IMR-90 (cell line): ENCODE results near the gene FLT3. TPM values are rescaled to one million over a fixed set of nuclear protein-coding genes. Genes with fewer than 3 reads are reported as not detected.

ENCODE experiments used
- ATAC-seq: fragments of 200-7000 bp; cut with Tn5 transposase; 2 replicates; pipeline ENCODE4 v1.9.1; 2020; ENCODE audit warnings: low read depth, mild to moderate bottlenecking, moderate library complexity
- BruUV-seq: library from RNA; stranded (reverse); fragments of 400-500 nt; replicated peaks from 2 replicates; lab custom pipeline; 2021; lab: Mats Ljungman, UMichigan
- CTCF ChIA-PET: fragments of 300-600 bp; formaldehyde crosslinking; extraction: SDS; loops from one replicate; lab custom pipeline; 2021; ENCODE audit warnings: antibody characterized with exemption; lab: Yijun Ruan, JAX
- POLR2A ChIA-PET: fragments of 300-600 bp; sonication (Branson Sonifier 250); formaldehyde crosslinking; loops from one replicate; lab custom pipeline; 2022; ENCODE audit warnings: antibody characterized with exemption; ENCODE audit not compliant: unreplicated experiment; lab: Charles Lee
- DNase-seq: peaks from one replicate; pipeline ENCODE4 v3.0.0; 2013
- H2AFZ ChIP-seq: replicated peaks from 2 replicates; pipeline ENCODE3; 2013; ENCODE audit warnings: low read length, mild to moderate bottlenecking; ENCODE audit not compliant: poor library complexity
- H2AK5ac ChIP-seq: 2 replicates; pipeline ENCODE4 v1.6.1; 2013; ENCODE audit warnings: low read depth, low read length, inconsistent platforms
- H2AK9ac ChIP-seq: replicated peaks from 2 replicates; pipeline ENCODE3; 2013; ENCODE audit warnings: mild to moderate bottlenecking, low read depth, low read length, moderate library complexity; ENCODE audit not compliant: poor library complexity
- H2BK120ac ChIP-seq: 2 replicates; pipeline ENCODE4 v1.6.1; 2013; ENCODE audit warnings: low read depth, low read length, inconsistent platforms
- H2BK15ac ChIP-seq: 3 replicates; pipeline ENCODE4 v1.6.1; 2013; ENCODE audit warnings: low read depth, low read length, inconsistent platforms
- H2BK20ac ChIP-seq: 2 replicates; pipeline ENCODE4 v1.6.1; 2013; ENCODE audit warnings: low read depth, mild to moderate bottlenecking, inconsistent platforms, low read length, moderate library complexity
- H2BK5ac ChIP-seq: 2 replicates; pipeline ENCODE4 v1.6.1; 2013; ENCODE audit warnings: mild to moderate bottlenecking, low read depth, low read length, inconsistent platforms; ENCODE audit not compliant: poor library complexity, severe bottlenecking
- H3K14ac ChIP-seq: replicated peaks from 2 replicates; pipeline ENCODE4 v1.6.1; 2013; ENCODE audit warnings: low read depth, low read length, inconsistent platforms
- H3K18ac ChIP-seq: 2 replicates; pipeline ENCODE4 v1.6.1; 2013; ENCODE audit warnings: low read depth, low read length, control low read depth
- H3K23ac ChIP-seq: 2 replicates; pipeline ENCODE4 v1.6.1; 2013; ENCODE audit warnings: low read depth, low read length, inconsistent platforms
- H3K27ac ChIP-seq: 2 replicates; pipeline ENCODE4 v1.5.1; 2013; ENCODE audit warnings: mild to moderate bottlenecking, control low read depth, low read length; ENCODE audit not compliant: insufficient read depth
- H3K27me3 ChIP-seq: 2 replicates; pipeline ENCODE4 v1.6.1; 2013; ENCODE audit warnings: low read length; ENCODE audit not compliant: control insufficient read depth, insufficient read depth
- H3K36me3 ChIP-seq: 2 replicates; pipeline ENCODE4 v1.6.1; 2013; ENCODE audit warnings: low read length, mixed read lengths; ENCODE audit not compliant: control insufficient read depth, insufficient read depth
- H3K4ac ChIP-seq: 2 replicates; pipeline ENCODE4 v1.6.1; 2013; ENCODE audit warnings: low read depth, low read length, inconsistent platforms
- H3K4me1 ChIP-seq: 2 replicates; pipeline ENCODE4 v1.6.1; 2013; ENCODE audit warnings: low read length, mixed read lengths; ENCODE audit not compliant: control insufficient read depth, insufficient read depth
- H3K4me2 ChIP-seq: 2 replicates; pipeline ENCODE4 v1.6.1; 2013; ENCODE audit warnings: low read depth, mild to moderate bottlenecking, control low read depth, low read length, moderate library complexity
- H3K4me3 ChIP-seq: 2 replicates; pipeline ENCODE4 v1.5.1; 2013; ENCODE audit warnings: low read depth, mild to moderate bottlenecking, control low read depth, low read length, moderate library complexity; ENCODE audit not compliant: insufficient read depth
- H3K56ac ChIP-seq: 2 replicates; pipeline ENCODE4 v1.6.1; 2013; ENCODE audit warnings: low read length, inconsistent platforms; ENCODE audit not compliant: insufficient read depth; ENCODE audit errors: extremely low read depth
- H3K79me1 ChIP-seq, 2 experiments: 2 replicates each; pipeline ENCODE4 v1.6.1; 2013; ENCODE audit warnings: low read length in 2 of 2, inconsistent platforms in 1 of 2, low read depth in 1 of 2
- H3K9ac ChIP-seq: 2 replicates; pipeline ENCODE4 v1.6.1; 2013; ENCODE audit warnings: low read depth, low read length, control low read depth
- H3K9me1 ChIP-seq: 2 replicates; pipeline ENCODE4 v1.6.1; 2013; ENCODE audit warnings: low read length, inconsistent platforms; ENCODE audit not compliant: insufficient read depth
- H3K9me3 ChIP-seq: 2 replicates; pipeline ENCODE4 v1.6.1; 2013; ENCODE audit warnings: low read length; ENCODE audit not compliant: control insufficient read depth, insufficient read depth
- H4K20me1 ChIP-seq: 2 replicates; pipeline ENCODE4 v1.6.1; 2013; ENCODE audit warnings: low read length, inconsistent platforms; ENCODE audit not compliant: insufficient read depth
- H4K5ac ChIP-seq: 2 replicates; pipeline ENCODE4 v1.6.1; 2013; ENCODE audit warnings: mild to moderate bottlenecking, low read depth, low read length, control low read depth
- H4K8ac ChIP-seq, 2 experiments: 2 replicates each; pipeline ENCODE4 v1.6.1; 2013; ENCODE audit warnings: low read depth in 2 of 2, low read length in 2 of 2, control low read depth in 1 of 2, inconsistent platforms in 1 of 2
- H4K91ac ChIP-seq: 2 replicates; pipeline ENCODE4 v1.6.1; 2013; ENCODE audit warnings: low read depth, low read length, inconsistent platforms; ENCODE audit not compliant: insufficient read depth
- BHLHE40 ChIP-seq: fragments of 150-350 bp; IDR thresholded peaks from 2 replicates; pipeline ENCODE4 v1.6.1; 2016; ENCODE audit warnings: mild to moderate bottlenecking, low read depth, low read length
- FOS ChIP-seq: fragments of 150-350 bp; IDR thresholded peaks from 2 replicates; pipeline ENCODE4 v1.6.1; 2016; ENCODE audit warnings: low read depth, low read length
- MAFK ChIP-seq: IDR thresholded peaks from 2 replicates; pipeline ENCODE4 v1.6.1; 2012; ENCODE audit warnings: low read depth, low read length, improper control_type of control experiment
- NFE2L2 ChIP-seq: fragments of 150-350 bp; IDR thresholded peaks from 2 replicates; pipeline ENCODE4 v1.6.1; 2016; ENCODE audit warnings: low read depth, mild to moderate bottlenecking, low read length
- RCOR1 ChIP-seq: IDR thresholded peaks from 2 replicates; pipeline ENCODE4 v1.6.1; 2012; ENCODE audit warnings: mild to moderate bottlenecking, low read length, improper control_type of control experiment; ENCODE audit not compliant: insufficient replicate concordance
- WGBS, 2 experiments: methylation state at CpG; one replicate each; pipeline versions ENCODE4 v1.1.5 to v1.1.7; 2013; ENCODE audit warnings: missing lambda C conversion rate in 2 of 2; ENCODE audit not compliant: insufficient read length in 1 of 2; ENCODE audit errors: extremely low coverage in 2 of 2; 5-methylcytosine and 5-hydroxymethylcytosine counted together
- dilution Hi-C: fragments of 300-500 bp; cut with HindIII; formaldehyde crosslinking; loops from one replicate; pipeline ENCODE4 v1.14.3; 2018; ENCODE audit warnings: low sequenced_read_pairs; ENCODE audit not compliant: unreplicated experiment
- in situ Hi-C: fragments of 300-500 bp; cut with MboI; formaldehyde crosslinking; loops from 3 replicates; pipeline ENCODE4 v1.14.3; 2019; ENCODE audit warnings: low sequenced_read_pairs, inconsistent platforms, mixed read lengths
- intact Hi-C: fragments of 100-400 bp; cut with micrococcal nuclease; formaldehyde crosslinking; loops from 2 replicates; pipeline ENCODE4 v1.10.0; 2022
- polyA plus RNA-seq, 3 experiments: library from polyadenylated mRNA; depleted of rRNA; stranded (reverse); fragments of >200 nt; gene quantifications; 2 replicates each; pipeline ENCODE4 v1.2.3, GENCODE V29; 2012; ENCODE audit warnings: low replicate concordance in 1 of 3
- total RNA-seq: library from RNA; depleted of rRNA; stranded (reverse); fragments of >200 nt; gene quantifications from 2 replicates; pipeline ENCODE4 v1.2.3, GENCODE V29; 2012

The FLT3 gene
- total and polyA plus RNA-seq, 2 of the 4 experiments (the other 2 are of a cell fraction), result not detected

- POLR2A ChIA-PET, result no interaction called here
- Histone ChIP-seq H2AK5ac (no peak overlapping the region), H2BK15ac (no peak overlapping the region), H2AFZ (no peak overlapping the region), H3K4me2 (no peak overlapping the region), H3K27me3 (peaks cover 73% of the 10 kb centered on the region), H4K91ac (no peak overlapping the region), H3K18ac (no peak overlapping the region), H3K4ac (no peak overlapping the region), H4K20me1 (no peaks in the 10 kb centered on the region), H4K8ac (no peak overlapping the region), H3K14ac (no peak overlapping the region), H2BK5ac (no peak overlapping the region), H3K79me1 (no peaks in the 10 kb centered on the region), H3K27ac (no peak overlapping the region), H3K4me3 (no peak overlapping the region), H2BK20ac (no peak overlapping the region), H3K4me1 (no peaks in the 10 kb centered on the region; the same call in 1 of the 2 replicates), H3K9ac (no peak overlapping the region), H4K5ac (no peak overlapping the region), H3K56ac (no peak overlapping the region), H2AK9ac (no peak overlapping the region), H3K36me3 (no peaks in the 10 kb centered on the region), H3K9me1 (no peaks in the 10 kb centered on the region), H3K9me3 (no peaks in the 10 kb centered on the region; the same call in 1 of the 2 replicates), H2BK120ac (no peak overlapping the region), H3K23ac (no peak overlapping the region)
- no CpG with 5 or more reads among the region's 2 CpGs for WGBS, 2 experiments
- DNase-seq (no peak), ATAC-seq (no peak)
- dilution Hi-C loops (no loop called here), intact Hi-C loops (loop anchor here (5.0 to 10.0 kb wide), 5 partner anchors 118 to 1038 kb away; no protein-coding TSS in a partner anchor), in situ Hi-C loops (loop anchor here (10.0 to 25.0 kb wide), 3 partner anchors 445 to 1008 kb away; no protein-coding TSS in a partner anchor)
- no TSS peak for BruUV-seq
- no peak for TF ChIP-seq MAFK
- TF ChIP-seq FOS, result no peak
- no peak for TF ChIP-seq NFE2L2
- TF ChIP-seq BHLHE40, result no peak
- TF ChIP-seq RCOR1, result no peak
- CTCF ChIA-PET, result interaction anchor here (0.7 to 1.4 kb wide), 2 partner anchors 16 to 42 kb away, joined by 3 to 4 read pairs; no protein-coding TSS in a partner anchor
Measured at GRCh38 chr13:27982361-27982760, 118.0 kb downstream of the FLT3 start.
